NCI-H510A (cell line): ENCODE measurements around the gene KIF11.
A peak's percentile ranks its signal among the peaks of the same experiment; 100 is the strongest.

Experiments used
- DNase-seq: peaks from one replicate; lab custom pipeline; 2025; lab: John Stamatoyannopoulos, UW

The KIF11 gene

GRCh38 chr10:92681306-92681834 is 88.4 kb downstream of the KIF11 start:
- no peak for DNase-seq

GRCh38 chr10:92688573-92688926 is 95.6 kb downstream of the KIF11 start:
- no peak for DNase-seq

GRCh38 chr10:92688927-92689662 is 96.2 kb downstream of the KIF11 start:
- DNase-seq = peak; percentile 45

- peak; percentile 47 for DNase-seq
These were observed 96.8 kb downstream of the KIF11 start, which contains the start of gene HHEX for GRCh38 chr10:92689663-92690210. Gene HHEX (plus strand): TSS chr10:92689955. CDS start chr10:92689987, 32 bp downstream.

- DNase-seq = peak; percentile 45
These were observed 97.4 kb downstream of the KIF11 start for GRCh38 chr10:92690211-92690914.

GRCh38 chr10:92690915-92691590 is 98.1 kb downstream of the KIF11 start:
- no peak for DNase-seq

GRCh38 chr10:92691591-92692079 is 98.7 kb downstream of the KIF11 start:
- DNase-seq = no peak

- DNase-seq = no peak
These were observed 99.2 kb downstream of the KIF11 start for GRCh38 chr10:92692080-92692671.

GRCh38 chr10:92692697-92693533 is 100.0 kb downstream of the KIF11 start:
- DNase-seq = no peak

- no peak for DNase-seq
These were observed 100.6 kb downstream of the KIF11 start for GRCh38 chr10:92693534-92693893.

- no peak for DNase-seq
These were observed 103.0 kb downstream of the KIF11 start for GRCh38 chr10:92695679-92696605.

- no peak for DNase-seq
These were observed 103.9 kb downstream of the KIF11 start for GRCh38 chr10:92696606-92697383.

GRCh38 chr10:92697663-92698511 is 105.0 kb downstream of the KIF11 start:
- no peak for DNase-seq

- DNase-seq = no peak
These were observed 106.2 kb downstream of the KIF11 start for GRCh38 chr10:92699193-92699517.

- peak; percentile 25 for DNase-seq
These were observed 106.8 kb downstream of the KIF11 start for GRCh38 chr10:92699518-92700381.

GRCh38 chr10:92702301-92702916 is 109.5 kb downstream of the KIF11 start:
- no peak for DNase-seq
